ENCODE measurements around the gene KIAA0408.
A peak's percentile ranks its signal among the peaks of the same experiment; 100 is the strongest.
"Not testable (repeated sequence)": the region's sequence is repeated elsewhere in the genome, so short reads cannot be mapped to it uniquely, and the experiment has no call there.

The KIAA0408 gene

GRCh38 chr6:127463056-127463455 is 3.9 kb upstream of the KIAA0408 start:
- no peak for DNase-seq (ENCODE audit: low read depth in 2 of 2)

DNA sequence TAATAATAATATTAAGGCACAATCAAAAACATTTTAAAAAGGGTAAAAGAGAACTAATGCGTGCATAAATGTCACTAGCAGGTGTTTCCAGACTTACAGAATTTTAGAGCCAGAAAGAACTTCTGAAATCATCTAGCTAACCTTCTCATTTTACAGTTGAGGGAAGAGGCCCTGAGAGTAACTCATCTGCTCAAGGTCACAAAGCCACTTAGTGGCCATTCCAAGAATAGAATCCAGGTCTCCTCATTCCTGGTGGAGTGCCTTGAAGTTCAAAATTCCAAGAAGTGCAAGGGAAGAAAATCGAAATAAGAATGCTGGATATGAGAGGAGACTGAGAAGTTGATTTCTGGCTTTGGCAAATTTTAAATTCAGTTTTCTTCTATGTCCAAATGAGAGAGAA is 3.2 kb upstream of the KIAA0408 start:
- no peak for DNase-seq (ENCODE audit: low read depth in 2 of 2)

GRCh38 chr6:127460465-127460864 is 1.3 kb upstream of the KIAA0408 start:
- DNase-seq (ENCODE audit: low read depth in 2 of 2): no peak

DNA sequence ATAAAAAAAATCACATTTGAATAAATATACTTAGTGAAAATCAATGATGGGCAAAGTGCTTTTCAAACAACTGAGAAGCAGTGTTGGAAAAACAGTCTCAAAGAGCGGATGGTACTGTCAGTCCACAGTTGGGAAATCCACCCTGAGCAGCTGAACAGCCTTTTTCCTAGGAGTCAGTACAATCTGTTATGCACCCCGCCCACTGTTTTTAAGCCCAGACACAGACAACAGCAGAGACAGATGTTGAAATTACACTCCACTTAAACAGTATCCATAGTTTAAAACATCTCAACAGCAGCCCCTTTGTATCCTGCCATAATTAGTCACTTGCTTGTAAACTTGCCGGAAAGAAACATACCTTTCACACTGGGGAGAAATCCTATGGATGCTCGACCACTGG is 372 bp downstream of the KIAA0408 start:
- no peak for DNase-seq (ENCODE audit: low read depth in 2 of 2)

- no peak for DNase-seq (ENCODE audit: low read depth in 2 of 2)
Observed at GRCh38 chr6:127458222-127458621, 967 bp downstream of the KIAA0408 start.

GRCh38 chr6:127457456-127458064 is 1.6 kb downstream of the KIAA0408 start:
- DNase-seq (ENCODE audit: low read depth in 2 of 2): no peak

GRCh38 chr6:127456465-127456864 is 2.7 kb downstream of the KIAA0408 start:
- DNase-seq (ENCODE audit: low read depth in 2 of 2): no peak

- no peak for DNase-seq (ENCODE audit: low read depth in 2 of 2)
Observed at GRCh38 chr6:127453845-127454619, 5.2 kb downstream of the KIAA0408 start.

GRCh38 chr6:127452803-127453202 is 6.4 kb downstream of the KIAA0408 start:
- no peak for DNase-seq (ENCODE audit: low read depth in 2 of 2)

DNA sequence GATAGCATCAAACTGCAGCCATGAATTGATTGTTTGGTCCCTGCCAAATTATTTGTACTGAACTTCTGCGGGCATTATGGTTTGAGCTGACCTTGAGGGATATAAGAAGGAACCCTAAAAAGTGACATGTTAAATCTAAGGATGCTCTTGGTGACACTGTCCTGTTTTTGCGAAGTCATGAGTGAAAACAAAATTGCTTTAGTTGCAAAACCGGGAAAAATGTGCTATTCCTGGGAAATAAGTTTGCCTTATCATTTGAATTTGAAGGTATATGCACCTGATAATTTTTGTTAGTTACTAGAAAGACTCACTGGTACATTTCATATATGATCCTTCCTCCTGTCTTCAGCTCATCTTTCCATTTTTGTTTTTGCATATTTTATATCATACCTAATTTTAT is 7.8 kb downstream of the KIAA0408 start:
- DNase-seq (ENCODE audit: low read depth in 2 of 2): no peak

GRCh38 chr6:127447780-127448179 is 11.4 kb downstream of the KIAA0408 start:
- DNase-seq (ENCODE audit: low read depth in 2 of 2): no peak

DNA sequence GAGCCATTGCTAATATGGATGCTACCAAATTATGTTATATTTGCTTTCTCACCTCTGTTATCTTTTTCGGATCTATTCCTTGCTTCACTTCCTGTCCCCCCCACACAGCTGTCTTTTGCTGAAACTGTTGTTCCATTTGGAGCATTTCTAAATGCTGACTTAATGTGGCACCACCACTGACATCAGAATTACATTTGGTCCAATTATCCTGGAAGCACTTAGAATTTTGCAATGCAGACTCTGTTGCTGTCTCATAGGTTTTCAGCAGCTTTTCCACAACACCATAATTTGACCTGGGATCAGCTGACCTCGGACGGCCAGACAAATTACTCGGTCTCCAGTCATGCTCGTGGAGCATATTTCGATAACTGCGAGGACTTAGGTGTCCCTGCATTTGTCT is 12.8 kb downstream of the KIAA0408 start:
- no peak for DNase-seq (ENCODE audit: low read depth in 2 of 2)

DNA sequence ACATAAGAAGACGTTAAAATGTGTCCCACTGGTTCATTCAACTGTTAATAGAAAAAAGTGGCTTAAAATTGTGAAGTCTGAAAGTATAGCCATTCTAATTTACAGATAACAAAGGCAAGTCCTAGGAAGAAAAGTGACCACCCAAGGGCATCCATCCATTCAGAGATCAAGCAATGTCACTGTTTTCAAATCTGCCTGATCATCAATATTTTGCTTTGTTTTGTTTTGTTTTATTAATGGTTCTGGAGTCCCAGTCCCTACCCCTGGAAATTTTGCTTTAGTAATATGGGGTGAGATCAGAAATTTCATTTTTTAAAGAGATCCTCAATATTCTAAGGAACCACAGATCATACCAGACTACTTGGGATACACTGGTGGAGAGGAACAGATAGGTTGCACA is 17.3 kb downstream of the KIAA0408 start:
- DNase-seq (ENCODE audit: low read depth in 2 of 2): no peak

DNA sequence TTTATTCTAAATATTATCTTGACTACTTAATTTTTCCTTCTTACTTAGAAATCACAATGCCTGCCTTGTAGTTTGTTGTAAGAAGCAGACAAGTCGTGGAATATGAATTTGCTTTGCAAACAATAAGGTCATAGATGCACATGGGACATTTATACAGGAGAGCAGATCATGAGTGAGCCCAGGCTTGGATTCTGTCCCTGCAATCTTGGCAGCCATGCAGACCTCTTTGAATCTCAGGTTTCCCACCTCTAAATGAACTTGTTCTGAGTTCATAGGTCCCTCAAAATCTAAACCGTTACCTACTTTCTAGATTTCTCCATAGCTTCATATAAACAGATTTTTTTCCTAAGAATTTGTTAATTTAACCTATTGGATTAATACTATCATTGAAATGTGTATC is 19.5 kb downstream of the KIAA0408 start:
- no peak for DNase-seq (ENCODE audit: low read depth in 2 of 2)

DNA sequence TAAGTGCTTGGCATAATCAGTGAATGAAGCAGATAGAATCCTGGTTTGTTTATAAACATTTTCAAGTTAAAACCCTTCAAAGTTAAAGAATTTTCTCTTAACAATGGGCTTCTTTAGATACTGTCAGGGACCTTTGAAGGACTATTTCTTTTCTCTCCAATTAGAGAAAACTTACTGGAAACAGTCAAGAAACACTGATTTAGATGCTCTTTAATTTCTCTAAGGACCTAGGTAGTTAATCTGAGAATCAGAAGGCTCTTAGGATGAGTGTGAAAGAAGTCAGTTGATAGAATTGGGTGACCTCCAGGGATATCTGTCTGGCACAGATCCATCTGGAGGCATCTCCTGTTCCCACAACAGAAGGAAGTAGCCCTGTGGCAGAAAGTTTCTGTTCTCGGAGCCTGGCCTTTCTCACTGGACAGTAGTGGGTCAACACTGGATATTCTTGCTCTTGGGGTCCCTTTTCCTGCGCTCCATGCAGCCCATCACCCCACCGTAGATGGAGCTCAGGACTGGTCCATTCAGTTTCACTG is 22.5 kb downstream of the KIAA0408 start:
- DNase-seq (ENCODE audit: low read depth in 2 of 2): no peak

- DNase-seq (ENCODE audit: low read depth in 2 of 2): no peak
Observed at GRCh38 chr6:127435626-127436220, 23.5 kb downstream of the KIAA0408 start.

DNA sequence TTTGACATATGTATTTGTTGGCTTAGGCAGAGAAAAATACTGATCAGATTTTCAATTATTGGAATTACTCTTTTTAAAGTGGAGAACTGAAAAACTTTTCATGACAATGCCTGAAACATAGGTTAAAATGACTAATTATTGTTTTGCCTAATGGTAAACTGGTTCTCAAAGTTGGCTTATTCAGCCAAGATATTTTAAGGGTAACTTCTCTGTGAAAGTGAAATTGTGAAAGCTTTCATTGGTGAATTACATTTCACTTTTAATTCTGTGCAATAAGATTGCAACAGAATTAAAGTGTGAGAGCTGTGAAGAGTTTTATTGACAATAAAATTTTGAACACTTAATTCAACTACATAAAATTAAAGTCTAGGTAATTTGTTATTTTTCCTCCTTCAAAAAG is 24.5 kb downstream of the KIAA0408 start:
- DNase-seq (ENCODE audit: low read depth in 2 of 2): no peak

GRCh38 chr6:127428562-127428961 is 30.6 kb downstream of the KIAA0408 start:
- DNase-seq (ENCODE audit: low read depth in 2 of 2): not testable (repeated sequence)

DNA sequence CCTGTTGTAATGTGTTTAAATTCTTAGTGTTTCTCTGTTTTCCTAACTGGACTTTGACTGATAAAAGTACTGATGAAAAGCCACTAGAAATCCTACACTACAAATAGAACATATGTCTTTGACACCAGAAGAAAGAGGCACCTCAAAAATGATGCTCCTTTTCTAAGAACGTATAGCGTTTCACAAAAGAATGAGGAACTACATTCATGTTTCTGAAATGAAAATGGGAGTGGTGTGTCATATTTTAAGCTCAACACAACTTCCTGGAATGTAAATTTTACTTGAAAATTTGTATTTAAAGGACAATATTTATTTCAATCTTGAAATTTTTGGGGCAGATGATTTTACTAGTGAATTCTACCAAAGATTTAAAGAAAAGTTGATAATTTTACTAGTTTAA is 35.3 kb downstream of the KIAA0408 start:
- no peak for DNase-seq (ENCODE audit: low read depth in 2 of 2)

- DNase-seq (ENCODE audit: low read depth in 2 of 2): not testable (repeated sequence)
Observed at GRCh38 chr6:127421164-127421563, 38.0 kb downstream of the KIAA0408 start.

- peak; percentile 69 to 78 for DNase-seq (ENCODE audit: low read depth in 2 of 2)
Observed at GRCh38 chr6:127420556-127420955, 38.6 kb downstream of the KIAA0408 start.

DNA sequence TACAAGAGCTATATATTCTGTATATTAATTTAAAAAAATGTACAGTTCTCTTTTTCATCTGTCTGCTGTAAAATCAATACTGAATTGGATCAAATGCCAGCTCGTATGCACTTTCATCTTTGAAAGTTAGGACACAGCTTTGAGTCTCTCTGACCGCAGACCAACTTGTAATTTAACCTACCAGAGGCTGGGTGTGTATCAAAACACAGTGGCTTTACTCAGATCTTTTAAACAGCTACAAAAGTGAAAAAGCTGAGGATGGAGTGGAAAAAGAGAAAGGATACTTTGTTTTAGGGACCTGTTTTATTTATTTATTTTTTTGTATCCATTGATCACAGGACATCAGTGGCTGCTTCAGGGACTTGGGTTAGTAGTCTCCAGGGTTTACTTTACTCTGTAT is 44.1 kb downstream of the KIAA0408 start:
- no peak for DNase-seq (ENCODE audit: low read depth in 2 of 2)

DNA sequence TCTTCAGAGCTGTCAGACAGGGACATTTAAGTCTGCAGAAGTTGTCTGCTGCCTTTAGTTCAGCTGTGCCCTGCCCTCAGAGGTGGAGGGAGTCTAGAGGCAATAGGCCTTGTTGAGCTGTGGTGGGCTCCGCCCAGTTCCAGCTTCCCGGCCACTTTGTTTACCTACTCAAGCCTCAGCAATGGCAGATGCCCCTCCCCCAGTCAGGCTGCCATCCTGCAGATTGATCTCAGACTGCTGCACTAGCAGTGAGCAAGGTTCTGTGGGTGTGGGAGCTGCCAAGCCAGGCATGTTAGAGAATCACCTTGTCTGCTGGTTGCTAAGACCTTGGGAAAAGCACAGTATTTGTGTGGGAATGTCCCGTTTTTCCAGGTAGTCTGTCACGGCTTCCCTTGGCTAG is 46.1 kb downstream of the KIAA0408 start:
- DNase-seq (ENCODE audit: low read depth in 2 of 2): not testable (repeated sequence)
